Frontal cortex (tissue), 4 donors: ENCODE measurements around the gene SGPP2. TPM values are rescaled to one million over a fixed set of nuclear protein-coding genes. Genes with fewer than 3 reads are reported as not detected.
"Not testable (repeated sequence)": the region's sequence is repeated elsewhere in the genome, so short reads cannot be mapped to it uniquely, and the experiment has no call there.

Experiments used
- DNase-seq, 2 donors: peaks; one replicate each; pipeline ENCODE4 v3.0.0; 2012; ENCODE audit warnings: low spot score in 2 of 2
- FAIRE-seq: peaks from 2 replicates; lab custom pipeline; 2012; peaks lifted over from hg19 to GRCh38; lab: Jason Lieb, UNC
- total RNA-seq: library from RNA; depleted of rRNA; stranded (reverse); fragments of >200 nt; gene quantifications from one replicate; pipeline ENCODE4 v1.2.3, GENCODE V29; 2014
- donor health status: control.
- donor health status: control.
- donor health status: control.

SGPP2 gene
- total RNA-seq, 1 donor from 2014 or later: 0.82 TPM

DNA sequence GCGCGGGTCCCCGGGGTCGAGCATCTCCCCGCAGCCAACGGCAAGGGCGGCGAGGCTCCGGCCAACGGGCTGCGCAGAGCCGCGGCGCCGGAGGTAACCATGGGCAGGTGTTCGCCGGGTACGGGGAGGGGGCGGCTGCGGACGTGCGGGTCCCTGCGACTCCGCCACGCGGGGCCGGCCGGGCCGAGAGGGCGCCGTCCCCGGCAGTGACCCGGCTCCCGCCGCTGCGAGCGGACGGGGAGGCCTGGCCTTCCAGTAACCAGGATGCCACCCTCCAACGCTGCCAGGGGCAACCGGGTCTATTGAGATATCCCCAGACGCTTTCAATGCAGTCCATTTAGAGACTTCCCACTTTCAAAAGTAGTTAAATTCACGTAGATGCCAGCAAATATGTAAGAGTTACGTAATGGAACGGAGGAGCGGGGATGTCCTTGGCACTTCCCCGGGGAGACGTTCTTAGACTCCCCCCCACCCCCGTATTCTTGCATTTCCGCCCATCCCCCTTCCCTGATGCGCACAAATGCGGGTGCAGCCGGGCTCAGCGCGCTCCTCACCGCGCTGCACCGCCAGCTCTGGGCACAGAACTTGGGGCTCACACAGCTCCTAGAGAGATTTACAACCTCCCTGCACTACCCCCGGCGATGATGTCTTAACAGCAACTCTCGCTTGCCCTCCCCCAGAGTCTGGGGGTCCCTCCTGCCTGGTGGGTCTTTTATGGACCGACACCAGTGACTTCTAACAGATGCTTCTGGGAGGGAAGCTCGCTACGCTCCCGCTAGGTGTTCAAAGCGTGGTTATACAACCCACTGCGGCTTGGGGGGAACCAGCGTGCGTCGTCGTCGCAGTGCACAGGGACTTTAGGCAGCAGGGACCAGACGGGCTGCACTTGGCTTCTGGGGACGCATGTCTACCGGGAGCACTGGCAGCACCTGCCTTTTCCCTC is 657 bp downstream of the SGPP2 start:
- FAIRE-seq (no peak), DNase-seq (peak; percentile 30 to 34)

DNA sequence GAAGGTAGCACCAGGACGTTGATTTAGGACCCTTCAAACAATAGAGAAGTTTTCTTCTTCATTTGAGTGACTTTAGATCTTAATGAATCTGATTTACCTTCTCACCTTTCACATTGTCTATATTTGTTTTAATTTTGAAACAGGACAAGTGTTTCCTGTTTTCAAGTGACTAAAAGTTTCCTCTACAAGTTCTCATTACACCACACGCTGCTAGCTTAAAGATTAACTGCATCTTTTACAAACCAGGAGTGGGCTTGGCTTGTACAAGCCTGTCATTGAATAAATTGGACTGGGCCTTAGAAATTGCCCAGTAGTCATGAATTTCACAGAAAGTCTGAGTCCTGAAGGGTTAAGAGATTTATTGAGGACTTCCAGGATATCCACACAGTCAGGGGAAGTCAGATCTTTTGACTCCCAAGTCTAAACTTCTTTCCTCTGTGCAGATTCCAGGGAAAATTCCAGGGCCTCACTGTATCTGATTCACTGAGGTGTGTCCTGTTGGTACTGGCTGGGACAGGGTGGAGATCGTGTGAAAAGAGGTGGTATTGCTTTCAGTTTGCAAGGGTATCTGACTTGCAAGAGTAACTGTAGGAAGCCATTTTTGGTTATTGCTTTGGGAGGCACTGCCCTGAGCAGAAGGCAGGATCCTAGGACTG is 3.4 kb downstream of the SGPP2 start:
- FAIRE-seq (no peak), DNase-seq (no peak)

DNA sequence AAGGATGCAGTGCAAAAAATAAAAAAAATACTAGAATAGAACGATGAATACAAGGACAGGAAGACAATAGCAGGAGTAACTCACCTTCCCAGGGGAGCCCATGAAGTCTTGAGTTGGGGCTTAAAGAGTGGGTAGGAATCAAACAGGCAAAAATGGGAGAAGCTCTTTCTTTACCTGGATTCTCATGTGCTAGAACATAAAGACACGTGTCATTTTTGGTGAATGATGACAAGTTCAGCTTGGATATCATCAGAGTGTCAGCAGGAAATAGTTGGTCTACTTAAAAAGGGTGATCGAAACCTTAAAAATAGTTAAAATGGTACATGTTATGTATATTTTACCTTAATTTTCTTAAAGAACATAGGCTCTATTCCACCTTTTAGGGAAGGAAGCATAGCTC is 5.7 kb downstream of the SGPP2 start:
- no peak for FAIRE-seq
- no peak for DNase-seq

DNA sequence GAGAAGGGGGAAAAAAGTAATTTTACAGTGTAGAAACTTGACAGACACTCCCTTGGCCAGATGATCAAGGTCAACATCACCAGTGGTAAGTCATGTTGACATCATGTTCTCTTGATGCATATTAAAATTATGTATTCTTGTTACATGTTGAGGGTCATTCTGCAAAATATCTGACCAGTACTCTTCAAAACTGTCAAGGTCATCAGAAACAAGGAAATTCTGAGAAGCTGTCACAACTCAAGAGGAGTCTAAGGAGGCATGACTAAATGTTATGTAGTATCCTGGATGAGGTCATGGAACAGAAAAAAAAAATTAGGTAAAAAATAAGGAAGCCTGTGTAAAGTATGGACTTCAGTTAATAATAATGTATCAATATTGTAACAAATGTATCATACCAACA is 6.3 kb downstream of the SGPP2 start:
- DNase-seq (no peak), FAIRE-seq (no peak)

DNA sequence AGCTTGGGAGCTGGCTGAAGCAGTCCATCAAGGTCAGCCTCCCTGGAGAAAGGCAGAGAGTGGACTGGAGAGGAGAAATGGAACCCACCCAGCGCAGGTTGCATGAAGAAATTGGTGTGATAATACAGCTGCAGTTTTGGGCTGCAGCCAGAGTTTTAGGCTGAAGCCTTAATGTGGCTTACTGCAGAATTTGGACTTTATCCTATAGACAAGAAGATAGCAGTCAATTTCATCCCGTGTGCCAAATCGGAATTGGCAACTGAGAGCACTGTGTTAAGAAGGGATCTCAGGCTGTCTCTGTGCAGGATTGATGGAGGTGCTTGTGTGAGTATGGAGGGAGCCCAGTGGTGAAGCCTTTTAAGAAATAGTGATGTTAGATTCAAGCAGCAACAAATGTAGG is 7.5 kb downstream of the SGPP2 start:
- no peak for DNase-seq
- no peak for FAIRE-seq

DNA sequence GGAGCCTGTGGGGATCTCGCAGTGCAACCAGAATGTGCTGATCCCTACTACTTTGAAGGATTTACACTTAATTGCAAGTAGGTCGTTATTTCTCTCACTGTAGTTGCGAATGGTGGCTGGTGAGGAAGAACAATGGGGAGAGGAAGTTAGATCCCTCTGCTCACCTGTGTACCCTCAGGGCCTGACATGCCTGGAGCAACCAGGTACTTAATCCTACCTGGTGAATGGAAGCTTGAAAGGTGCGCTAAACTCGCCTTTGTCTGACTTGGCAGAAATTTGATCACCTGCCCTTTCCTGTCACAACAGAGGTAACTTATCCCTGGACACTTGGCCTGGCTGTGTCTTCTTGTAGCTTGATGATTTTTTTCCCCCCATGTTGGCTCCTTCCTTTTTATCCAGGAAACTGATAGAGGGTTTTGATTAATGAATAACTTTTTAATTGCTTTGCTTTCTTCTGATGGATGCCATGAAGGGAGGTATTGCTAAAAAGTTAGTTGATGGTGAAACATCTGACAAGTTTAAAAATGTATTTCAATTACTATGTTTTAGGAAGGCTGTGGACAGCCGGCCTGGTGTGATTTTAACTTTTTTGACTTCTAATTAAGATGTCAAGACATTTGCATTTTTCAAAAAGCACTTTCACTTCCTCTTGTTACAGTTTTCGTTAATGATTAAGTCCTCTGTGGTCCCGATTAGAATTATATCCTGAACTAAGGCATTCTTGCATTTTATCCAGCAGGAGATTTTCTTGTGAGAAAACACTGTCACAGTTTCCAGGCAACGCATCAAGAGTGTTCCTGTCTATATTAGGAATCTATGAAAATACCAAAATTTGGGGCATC is 9.2 kb downstream of the SGPP2 start:
- FAIRE-seq (no peak), DNase-seq (no peak)

DNA sequence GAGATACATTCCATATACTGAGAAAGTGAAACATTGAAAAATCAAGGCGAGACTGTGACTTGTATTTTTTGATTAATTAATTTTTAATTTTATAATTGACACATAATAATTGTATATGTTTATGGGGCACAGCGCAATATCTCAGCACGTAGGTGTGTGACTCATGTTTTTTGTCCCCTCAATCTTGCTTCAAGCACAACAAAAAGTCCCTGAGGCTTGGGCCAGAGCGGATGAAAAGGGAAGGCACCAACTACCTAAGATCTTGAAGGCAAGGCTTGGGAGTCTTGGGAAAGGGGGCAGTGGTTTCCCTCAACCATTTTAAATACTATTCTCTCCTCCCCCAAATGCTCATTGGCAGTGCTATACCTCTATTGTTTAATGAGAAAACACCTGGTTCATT is 9.9 kb downstream of the SGPP2 start:
- DNase-seq: no peak

DNA sequence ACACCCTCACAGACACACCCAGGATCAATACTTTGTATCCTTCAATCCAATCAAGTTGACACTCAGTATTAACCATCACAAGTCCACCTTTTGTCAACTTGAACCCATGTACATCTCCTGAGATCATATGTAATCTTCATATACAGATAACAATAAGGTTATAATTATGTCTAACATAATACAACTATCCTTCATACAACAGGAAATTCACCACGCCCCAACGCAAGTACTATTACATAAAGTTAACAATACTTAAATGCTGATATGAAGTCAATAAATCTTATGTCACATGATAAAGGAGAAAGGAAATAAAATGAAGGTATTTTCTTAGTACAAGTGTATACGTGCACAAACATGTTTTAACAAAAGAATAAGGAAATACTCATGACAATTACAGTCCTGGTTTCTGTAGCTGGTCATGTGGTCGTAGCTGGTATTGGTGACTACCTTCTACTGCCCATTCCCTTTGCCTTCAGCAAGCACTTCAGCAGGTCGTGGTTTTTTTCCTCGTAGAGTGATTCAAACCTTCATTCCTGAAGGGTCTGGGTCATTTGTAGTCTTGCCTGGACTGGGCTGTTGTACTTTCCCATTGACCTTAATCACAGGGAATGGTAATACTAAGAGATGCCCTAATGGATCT is 11.2 kb downstream of the SGPP2 start:
- not testable (repeated sequence) for DNase-seq, FAIRE-seq

More for the DNA sequence above, 9.9 kb downstream of the SGPP2 start:
- FAIRE-seq: no peak

DNA sequence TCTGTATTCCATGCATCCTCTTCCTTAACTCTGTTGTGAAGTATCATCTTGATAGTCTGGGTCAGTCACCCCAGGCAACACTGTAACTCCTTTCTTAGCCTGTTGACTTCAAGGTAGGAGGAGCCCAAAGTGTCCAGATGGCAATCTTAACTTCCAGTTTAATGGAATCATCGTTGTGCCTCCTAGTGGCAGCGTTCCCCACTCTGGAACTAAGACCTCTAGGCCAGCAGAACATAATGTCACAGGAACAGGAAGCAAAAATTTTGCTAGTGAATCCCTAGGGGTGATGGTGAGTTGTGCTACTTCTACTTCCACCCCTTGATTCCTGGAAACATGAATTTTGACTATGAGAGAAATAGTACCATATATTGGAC is 11.7 kb downstream of the SGPP2 start:
- no peak for FAIRE-seq

DNA sequence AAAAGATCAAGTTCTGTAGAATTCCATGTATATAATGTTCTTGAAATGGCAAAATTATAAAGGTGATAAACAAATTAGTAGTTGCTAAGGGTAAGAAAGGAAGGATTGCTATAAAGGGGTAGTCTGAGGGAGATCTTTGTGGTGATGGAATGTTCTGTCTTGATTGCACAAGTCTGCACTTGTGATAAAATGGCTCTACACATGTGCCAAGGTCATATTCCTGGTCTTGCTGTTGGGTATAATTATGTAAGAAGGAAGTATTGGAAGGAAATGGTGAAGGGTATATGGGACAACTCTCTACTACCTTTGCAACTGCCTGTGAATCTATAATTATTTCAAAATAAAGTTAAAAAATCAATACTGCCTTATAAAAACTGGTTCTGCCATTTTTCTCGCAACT is 15.3 kb downstream of the SGPP2 start:
- no peak for DNase-seq
- no peak for FAIRE-seq

More for the DNA sequence above, 11.7 kb downstream of the SGPP2 start:
- DNase-seq: no peak

DNA sequence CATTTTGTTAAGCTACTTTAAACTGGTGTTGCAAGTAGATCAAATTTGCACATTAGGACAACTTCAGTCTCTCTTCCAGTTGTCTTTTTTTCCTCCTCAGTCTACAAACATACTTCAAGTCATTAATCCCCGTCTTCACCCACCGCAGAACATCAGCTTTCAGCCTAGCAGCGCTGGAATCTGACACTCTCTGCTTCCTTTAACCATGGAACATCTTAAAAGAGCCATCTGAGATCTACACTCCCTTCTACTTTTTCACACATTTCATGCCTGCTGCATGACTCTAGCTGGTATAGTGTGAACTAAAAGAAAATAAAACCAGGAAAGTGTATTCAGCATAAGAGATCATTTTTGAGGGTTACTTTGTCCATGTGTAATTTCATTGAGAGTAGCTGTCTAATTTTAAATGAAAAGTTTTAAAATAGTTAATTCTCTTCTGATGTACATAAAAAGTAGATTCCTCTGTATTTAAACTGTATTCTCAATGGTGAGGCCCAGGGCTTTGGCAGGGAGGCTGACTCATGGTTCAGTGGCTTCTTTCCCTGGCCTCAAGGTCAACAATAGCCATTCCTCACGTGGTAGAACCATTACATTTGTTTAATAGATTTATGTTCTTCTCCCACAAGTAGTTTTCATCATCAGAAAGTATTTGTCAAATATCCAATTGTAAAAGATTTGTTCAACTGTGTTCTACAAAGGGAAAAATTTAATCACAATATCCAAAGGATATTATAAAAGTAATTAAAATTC is 16.5 kb downstream of the SGPP2 start:
- no peak for FAIRE-seq
- no peak for DNase-seq

DNA sequence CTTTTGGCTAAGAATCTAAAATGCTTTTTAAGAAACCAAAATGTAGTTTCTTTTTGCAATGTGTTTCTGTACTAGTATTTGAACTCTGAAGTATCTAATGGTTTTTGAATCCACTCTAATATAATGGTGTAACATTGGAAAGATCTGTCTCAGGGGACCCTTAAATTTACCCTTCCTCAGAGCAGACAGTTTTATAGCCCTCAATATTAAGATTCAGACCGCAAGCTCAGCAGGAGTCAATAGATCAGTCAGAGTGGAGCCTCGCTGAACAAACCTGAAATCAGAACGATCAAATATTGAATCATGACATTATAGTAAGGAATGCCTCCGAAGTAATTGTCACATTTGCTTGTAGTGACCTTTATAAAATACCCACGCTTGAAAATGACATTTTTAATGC is 18.3 kb downstream of the SGPP2 start:
- FAIRE-seq: no peak
- no peak for DNase-seq

DNA sequence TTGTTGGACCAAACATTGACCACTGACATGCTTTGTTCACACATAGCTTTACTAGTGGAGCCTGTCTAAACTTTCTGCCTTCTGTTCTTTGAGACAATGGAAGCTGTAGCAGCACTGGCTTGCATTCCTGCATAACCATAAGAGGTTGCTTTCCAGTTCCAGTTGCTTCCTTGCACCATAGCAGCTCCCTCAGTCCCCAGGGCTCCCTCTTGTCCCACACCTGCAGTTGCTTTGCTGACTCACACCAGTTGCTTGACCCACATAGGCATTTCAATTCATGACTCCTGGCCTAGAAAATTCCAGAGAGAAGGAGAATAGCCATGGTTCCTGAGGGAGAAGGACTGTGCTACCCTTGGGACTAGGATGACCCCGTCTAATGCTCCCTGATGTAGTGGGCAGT is 20.9 kb downstream of the SGPP2 start:
- FAIRE-seq (no peak), DNase-seq (no peak)

DNA sequence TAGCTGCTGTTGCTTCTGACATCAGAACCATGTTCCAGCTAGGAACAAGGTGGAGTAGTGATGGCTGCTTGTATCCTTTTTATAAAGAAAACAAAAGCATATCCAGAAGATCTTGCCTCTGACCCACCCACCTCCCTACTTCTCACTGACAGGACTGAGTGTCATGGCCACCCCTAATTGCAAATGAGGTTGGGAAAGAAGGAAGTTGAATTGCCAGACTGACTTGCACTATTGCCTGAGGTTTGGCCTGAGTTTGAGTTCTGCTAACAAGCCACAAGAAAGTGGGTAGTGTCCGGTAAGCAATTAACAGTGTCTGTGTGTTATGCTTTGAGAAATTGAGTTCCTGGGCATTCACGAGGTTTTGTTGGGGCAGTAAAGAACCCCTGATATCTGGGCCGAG is 22.8 kb downstream of the SGPP2 start:
- FAIRE-seq (no peak), DNase-seq (no peak)

DNA sequence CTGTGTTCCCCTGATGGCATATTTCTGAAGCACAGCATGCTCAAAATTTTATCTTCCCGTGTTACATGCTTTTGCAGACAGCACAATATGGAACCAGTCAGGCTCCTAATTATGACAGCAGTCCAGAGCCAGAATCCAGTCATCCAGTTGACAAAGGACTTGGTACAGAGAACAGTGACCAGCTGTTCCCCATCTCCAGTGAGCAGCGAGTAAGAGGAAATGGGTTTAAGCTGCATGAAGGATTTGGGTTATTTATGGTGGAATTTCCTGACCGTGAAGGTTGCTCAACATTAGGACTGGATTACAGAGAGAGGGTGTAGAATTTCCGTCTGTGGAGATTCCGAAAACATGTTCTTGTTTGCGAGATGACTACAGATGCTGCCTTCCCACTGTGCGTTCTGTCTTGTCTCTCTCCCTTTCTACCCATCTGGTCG is 24.4 kb downstream of the SGPP2 start:
- DNase-seq (no peak), FAIRE-seq (no peak)

DNA sequence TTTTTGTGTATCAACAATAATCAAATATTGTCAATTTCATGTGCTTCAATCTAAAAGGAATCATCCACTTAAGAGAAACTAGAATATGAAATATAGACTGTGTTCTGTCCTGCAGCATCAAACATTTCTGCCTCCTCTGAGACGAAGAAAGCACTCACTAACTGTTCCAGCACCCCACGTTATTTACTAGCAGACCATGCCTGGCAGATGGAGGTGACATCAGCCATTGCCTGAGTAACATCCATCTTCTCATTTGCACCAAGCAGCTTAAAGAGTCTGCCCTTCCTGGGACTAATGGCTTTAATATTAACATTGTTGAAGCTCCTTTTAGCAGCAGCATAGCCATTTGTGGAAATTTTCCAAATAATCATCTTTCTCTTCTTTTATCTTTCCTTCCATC is 25.7 kb downstream of the SGPP2 start:
- FAIRE-seq: no peak
- no peak for DNase-seq

DNA sequence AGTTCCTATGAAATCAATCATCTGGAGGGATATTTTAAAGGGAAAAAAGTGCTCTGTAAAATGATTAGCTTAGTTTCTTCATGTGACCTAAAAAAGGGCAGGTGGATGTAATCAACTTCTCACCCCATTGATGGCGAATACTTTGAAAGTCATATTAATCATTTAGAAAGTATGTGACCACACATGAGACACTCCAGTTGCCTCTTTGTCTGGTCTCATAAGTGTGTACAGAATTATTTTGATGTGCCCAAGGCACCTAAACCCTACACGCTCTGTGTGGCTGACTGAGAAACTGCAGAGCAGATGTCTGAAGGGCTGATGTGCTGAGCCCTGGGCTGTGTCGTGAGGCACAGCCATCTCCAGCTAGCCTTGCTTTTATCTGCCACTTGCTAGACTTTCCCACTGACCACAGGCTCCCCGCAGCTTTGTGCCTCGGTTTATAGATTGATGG is 26.9 kb downstream of the SGPP2 start:
- FAIRE-seq (no peak), DNase-seq (no peak)

DNA sequence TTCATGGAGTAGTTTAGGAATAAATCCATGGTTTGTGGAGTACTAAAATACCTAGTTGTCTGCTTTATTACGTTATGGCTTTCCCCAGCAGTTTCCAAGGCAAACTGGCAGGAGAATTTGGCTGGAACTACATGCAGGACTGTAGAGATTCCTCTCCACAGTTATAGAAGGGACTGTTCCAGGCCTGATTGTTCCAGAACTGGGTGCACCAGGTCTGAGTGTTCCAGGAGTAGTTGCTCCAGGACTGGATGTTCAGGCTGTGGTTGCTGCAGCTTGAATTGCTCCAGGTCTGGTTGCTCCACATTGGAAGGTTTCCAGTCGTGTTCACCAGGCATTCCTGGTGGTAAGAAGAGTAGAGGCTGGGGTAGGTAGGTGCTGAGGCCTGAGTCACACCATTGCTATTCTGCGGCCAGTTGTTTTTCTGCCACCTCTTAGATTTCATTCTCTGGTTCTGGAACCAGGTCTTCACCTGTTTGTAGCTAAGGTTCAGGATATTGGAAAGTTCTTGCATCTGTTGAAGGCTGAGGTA is 28.1 kb downstream of the SGPP2 start:
- DNase-seq: no peak
- FAIRE-seq: no peak

DNA sequence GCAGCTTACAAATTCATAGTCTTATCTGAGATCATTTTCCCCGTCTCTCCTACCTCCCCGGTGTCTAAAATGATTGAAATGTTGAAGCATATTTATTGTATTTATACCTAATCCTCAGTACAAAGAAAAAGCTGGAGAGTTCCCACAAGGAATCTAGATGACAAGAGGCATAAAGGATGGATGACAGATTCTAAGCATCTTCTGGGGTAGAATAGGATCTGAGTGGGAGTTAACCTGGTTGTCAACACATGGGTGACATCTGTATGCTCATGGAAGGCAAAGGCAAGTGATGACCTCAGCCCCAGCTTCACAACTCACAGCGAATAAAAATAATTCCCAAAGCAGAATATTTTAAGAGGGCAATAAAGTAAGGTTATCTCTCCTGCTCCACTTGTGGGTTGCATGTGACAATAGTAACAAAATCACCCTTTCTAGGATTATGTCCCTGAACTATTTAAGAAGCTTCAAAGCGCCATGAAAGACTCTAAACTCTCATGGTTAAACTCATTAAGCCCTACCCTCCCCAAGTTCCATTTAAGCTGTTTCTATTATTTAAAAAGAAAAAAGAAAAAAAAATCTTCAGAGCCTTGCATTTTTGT is 32.2 kb downstream of the SGPP2 start:
- DNase-seq (no peak), FAIRE-seq (no peak)
